GM21526 (cell line): ENCODE measurements around the gene VWCE.
"Not testable (repeated sequence)": the region's sequence is repeated elsewhere in the genome, so short reads cannot be mapped to it uniquely, and the experiment has no call there.

ENCODE experiments used
- ATAC-seq: cut with Tn5 transposase; IDR thresholded peaks from one replicate; pipeline ENCODE4 v1.9.1; 2021; ENCODE audit warnings: moderate library complexity; ENCODE audit not compliant: unreplicated experiment, low FRiP score

Gene VWCE

DNA sequence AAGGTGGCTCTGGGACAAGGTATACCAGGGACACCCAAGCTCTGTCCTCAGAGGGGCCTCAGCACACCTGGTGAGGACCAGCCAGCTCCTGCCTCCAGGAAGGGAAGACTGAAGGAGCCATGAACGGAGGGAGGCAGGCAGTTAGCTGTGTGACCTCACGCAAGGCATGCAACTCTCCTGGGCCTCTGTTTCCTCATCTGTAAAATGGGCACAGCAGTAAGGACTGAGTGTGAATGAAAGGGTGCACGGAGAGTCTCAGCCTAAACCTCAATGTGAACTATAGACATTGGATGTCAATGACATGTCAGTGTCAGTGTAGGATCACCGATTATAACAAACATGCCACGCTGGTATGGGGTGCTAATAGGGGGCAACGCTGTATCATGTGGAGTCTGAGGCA, 35.8 kb downstream of the VWCE start:
- no peak for ATAC-seq

DNA sequence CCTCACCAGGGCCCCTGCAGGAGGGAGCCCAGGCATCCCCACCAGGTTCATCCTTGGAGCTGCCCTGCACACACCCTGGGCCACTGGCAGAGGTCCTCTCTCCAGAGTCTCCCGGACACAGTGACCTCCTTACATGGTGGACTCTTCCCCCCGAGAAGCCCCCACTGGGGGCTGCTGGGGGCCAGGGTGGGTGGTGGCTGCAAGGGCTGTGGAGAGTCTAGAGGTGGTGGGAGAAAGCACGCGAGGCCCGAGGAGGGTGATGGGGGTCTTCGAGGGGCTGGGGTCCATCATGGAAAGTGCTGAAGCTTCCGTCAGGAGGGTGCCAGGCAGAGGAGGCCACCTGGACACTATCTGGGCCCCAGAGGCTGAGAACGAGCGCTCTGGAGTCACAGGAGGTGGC, 36.6 kb downstream of the VWCE start:
- no peak for ATAC-seq

DNA sequence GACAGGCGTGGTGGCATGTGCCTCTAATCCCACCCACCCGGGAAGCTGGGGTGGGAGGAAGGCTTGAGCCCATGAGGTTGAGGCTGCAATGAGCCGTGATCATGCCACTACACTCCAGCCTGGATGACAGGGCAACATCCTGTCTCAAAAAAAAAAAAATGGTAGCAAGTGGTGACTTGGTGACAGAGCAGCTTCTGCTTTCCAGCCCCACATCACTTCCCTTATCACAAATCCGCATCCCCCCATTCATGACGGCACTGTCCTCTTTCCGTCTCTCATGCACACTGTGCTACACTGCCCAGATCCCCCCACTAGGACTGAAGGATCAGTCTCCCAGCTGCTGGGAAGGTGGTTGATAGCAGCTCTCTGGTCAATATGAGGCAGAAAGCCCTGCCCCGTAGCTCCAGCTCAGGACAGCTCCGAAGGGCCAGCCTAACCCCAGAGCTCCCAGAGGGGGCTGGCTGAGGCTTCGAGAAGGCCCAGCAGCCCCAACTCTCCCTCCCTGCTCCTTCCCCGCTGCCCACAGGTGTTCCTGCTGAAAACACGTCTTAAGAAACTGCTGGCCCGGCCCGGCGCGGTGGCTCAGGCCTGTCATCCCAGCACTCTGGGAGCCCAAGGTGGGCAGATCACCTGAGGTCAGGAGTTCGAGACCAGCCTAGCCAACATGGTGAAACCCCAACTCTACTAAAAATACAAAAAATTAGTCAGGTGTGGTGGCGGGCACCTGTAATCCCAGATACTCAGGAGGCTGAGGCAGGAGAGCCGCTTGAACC, 38.2 kb downstream of the VWCE start:
- ATAC-seq, result no peak

DNA sequence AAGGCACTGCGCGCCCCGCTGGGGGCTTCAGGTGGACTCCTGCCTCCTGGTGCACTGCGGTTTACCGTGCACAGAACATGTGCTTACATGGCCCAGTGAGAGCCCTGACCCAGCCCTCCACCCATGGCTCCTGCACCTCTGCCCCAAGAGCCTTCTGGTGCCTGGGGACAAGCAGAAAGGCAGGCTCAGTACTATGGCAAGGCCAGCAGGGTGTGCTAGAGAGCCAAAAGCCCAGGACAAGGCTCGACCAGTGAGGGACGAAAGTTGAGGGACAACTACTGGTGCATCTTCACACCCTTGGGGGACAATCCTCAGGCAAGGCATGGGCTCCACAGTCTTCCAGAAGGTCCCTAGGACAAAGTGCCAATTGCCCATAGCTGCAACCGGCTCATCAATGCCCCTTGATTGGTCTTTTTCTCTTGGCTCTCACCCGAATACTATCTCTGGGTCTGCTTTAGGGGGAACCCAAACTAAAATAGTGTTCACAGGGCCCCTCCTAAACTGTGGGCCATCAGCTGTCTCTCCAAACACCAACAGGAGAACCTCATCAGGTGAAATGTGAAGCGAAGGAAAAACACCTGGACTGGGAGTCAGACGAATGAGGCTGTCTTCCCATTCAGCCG, 40.6 kb downstream of the VWCE start:
- ATAC-seq, result peak; percentile 59

DNA sequence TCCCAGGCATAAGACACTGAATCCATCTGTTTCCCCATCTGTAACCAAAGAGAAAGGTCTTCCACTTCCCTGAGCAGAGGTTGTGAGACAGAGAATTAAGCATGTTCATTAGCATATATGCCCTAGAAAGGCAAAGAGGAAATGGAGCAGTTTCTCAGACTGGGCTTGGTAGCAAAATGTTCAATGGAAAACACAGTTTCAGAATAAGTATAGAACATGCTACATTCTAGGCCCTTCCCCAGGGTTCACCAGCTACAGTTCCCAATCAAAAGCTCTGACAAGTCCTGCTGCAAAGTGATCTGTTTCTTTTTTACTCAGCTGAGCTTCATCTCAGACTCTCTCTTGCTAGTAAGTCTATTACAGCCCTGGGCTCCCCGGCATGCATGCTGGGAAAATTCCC, 42.8 kb downstream of the VWCE start:
- not testable (repeated sequence) for ATAC-seq

DNA sequence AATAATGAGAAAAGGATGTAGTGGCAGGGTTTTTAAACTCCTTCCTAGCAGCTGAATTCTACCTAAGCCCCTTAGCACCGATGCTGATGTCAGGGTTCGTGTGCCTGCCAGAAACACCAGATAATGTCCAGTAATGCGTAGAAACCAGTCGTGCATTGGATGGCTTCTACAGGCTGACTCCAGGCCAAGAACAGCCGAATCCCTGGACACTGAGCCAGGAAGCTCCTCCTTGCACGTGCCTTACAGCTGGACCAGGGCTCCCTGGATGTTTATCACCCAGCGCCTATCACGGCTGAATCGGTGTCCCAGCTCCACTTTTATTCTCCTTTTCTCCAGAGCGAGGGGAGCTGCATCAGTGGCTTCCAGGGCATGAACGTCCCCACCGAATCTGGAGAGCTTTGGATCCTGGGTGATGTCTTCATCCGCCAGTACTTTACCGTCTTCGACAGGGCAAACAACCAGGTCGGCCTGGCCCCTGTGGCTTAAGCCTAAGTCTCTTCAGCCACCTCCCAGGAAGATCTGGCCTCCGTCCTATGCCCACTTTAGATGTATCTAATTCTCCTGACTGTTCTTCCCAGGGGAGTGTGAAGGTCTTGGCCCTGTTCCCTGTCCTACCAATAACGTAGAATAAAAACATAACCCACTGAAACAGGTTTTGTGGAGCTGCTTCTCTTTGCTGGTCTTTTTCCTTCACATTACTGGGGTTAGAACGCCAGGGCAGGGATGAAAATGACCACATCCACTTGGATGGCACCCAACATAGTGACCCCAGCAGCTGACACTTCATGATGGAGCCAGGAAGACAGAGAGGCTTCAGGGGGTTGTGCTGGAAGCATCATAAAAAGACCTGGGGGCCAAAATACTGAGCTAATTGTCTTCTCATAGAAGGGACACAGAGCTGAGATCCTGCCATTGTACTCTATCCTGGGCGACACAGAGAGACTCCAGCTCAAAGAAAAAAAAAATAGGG, 44.0 kb downstream of the VWCE start:
- not testable (repeated sequence) for ATAC-seq

DNA sequence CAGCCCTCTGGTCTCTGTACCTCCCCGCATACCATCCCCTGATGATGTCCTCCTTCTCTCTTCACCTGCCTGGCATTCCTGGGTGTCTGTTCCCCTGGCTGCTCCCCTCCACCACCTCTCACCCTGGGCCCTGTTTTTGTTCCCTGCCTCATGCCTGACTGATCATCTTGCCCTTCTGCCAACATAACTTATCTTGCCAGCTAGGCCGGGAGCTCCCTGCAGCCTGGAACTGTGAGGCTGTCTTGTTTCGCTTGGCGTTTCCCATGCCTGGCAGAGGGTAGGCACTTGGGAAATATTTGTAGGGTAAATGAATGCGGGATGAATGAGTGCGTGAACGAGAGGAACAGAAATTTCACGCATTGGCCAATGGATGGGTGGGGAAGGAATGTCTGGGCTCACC, 45.9 kb downstream of the VWCE start:
- not testable (repeated sequence) for ATAC-seq

DNA sequence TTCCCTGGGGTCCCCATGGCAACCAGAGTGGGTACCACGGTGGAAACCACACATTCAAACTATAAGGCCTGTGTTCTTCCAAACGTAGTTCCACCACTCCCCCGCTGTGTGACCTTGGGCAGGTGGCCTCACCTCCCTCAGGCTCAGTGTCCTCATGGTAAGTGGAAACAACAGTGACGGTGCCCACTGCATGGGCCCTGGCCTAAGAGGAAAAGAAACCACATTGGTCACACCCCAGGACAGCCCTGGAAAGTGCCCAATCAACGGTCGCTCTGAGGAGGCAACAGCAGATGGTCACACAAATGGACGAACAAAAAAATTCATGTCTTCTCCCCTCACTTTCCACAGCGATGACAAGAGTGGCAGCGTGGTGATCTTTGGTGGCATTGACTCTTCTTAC, 47.0 kb downstream of the VWCE start:
- not testable (repeated sequence) for ATAC-seq

DNA sequence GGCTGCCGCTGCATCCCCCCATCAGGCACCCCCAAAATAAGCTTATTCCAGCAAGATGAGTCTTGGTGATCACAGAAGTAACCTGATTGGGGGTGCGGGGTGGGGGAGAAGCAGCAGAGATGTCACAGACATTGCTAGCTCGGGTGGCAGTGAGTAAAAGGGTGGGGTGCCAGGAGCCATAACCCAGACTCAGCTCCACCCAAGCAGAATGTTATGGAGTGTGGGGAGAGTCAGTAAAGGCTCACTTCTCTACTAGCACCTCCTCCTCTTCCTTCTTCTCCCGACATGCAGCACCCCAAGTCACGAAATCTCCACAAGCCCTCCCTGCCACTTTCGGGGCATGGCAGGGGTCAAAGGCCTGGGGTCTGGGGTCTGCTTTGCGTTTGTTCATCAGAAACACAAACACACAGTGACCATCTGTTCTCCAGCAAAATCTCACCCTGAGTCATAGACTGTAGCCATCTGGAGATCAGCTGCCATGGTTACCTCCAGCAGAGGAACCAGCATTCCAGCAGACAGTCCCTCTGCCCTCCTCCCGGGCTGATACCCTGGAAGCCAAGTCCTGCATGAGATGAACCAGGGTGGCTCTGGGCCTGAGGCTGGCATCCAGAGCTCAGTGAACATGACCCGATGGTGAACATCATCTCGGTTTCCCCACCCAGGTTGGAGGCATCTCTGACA, 49.7 kb downstream of the VWCE start:
- not testable (repeated sequence) for ATAC-seq

DNA sequence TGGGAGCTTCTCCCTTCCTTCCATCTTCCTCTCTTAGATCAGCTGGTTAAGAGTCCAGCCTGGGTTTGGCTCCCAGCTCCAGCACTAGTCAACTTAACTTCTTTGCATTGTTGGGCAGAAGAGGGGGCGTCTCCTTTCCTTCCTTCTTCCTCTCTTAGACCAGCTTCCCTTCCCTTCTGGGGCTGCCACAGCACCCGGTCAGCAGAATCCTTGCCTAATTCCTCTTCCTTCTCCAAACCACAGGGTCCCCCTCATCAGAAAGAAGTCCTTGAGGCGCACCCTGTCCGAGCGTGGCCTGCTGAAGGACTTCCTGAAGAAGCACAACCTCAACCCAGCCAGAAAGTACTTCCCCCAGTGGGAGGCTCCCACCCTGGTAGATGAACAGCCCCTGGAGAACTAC, 53.6 kb downstream of the VWCE start:
- not testable (repeated sequence) for ATAC-seq

DNA sequence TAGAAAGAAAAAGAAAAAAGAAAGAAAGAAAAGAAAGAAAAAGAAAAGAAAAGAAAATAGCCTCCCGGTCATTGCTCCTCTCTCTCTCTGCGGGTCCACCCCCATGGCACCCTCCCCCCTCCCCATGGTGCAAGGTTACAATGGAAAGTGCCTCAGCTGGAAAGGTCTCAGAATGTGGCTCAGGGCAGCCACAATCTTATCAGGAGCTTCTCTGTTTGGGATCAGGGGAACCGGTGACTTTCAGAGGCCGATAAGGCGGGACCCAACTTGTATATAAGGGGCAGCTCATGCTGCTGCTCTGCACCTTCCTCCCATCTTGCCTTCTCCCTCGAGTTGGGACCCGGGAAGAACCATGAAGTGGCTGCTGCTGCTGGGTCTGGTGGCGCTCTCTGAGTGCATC, 54.2 kb downstream of the VWCE start, which contains the start of gene PGA5:
TSS of gene PGA5 (plus strand) at position 301 of the 400 bp plus-strand sequence. CDS start at position 353, 52 bp downstream.
- not testable (repeated sequence) for ATAC-seq

DNA sequence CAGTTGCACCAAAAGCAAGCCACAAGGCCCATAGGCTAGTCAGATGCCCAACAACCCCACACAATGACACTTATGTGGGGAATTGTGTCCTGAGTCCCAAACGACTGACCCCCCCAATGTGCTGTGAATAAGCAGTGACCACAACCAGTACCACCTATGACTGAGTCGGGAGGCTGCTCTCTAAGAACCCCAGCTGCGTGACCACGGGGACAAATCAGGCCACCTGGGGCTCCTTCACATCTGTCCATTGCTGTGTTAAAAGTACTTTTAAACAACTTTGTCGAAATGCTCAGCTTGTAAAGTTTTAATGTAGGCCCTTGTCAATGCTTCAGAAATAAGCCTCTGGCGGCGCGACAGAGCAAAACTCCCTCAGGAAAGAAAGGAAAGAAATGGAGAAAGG, 54.8 kb downstream of the VWCE start:
- ATAC-seq, result not testable (repeated sequence)

DNA sequence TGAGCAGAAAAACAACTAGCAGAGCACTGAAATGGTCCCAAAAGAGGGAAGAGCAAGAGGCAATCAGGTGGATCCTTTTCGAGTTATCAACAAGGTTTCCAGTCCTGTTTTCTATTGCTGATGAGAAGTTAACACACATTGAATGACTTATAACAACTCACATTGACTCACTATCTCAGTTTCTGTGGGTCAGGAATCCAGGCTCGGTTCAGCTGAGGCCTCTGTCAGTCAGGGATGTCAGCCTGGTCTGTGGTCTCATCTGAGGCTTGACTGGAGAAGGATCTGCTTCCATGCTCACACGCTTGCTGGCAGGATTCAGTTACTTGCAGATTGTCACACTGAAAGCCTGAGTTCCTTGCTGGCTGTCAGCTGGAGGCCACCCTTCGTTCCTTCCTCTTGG, 58.0 kb downstream of the VWCE start:
- ATAC-seq, result not testable (repeated sequence)

DNA sequence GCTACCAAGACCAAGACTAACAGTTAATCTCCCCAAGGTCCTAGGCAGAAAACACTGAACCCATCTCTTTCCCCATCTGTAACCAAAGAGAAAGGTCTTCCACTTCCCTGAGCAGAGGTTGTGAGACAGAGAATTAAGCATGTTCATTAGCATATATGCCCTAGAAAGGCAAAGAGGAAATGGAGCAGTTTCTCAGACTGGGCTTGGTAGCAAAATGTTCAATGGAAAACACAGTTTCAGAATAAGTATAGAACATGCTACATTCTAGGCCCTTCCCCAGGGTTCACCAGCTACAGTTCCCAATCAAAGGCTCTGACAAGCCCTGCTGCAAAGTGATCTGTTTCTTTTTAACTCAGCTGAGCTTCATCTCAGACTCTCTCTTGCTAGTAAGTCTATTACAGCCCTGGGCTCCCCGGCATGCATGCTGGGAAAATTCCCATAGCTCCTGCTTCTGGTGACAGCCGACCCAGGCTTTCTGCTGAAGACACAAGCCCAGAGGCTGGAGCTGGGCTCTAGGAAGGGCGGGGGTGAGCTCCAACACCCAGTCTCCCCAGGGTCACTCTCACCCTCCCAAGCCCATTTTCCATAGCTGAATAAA, 62.5 kb downstream of the VWCE start:
- not testable (repeated sequence) for ATAC-seq

DNA sequence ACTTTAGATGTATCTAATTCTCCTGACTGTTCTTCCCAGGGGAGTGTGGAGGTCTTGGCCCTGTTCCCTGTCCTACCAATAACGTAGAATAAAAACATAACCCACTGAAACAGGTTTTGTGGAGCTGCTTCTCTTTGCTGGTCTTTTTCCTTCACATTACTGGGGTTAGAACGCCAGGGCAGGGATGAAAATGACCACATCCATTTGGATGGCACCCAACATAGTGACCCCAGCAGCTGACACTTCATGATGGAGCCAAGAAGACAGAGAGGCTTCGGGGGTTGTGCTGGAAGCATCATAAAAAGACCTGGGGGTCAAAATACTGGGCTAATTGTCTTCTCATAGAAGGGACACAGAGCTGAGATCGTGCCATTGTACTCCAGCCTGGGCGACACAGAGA, 63.5 kb downstream of the VWCE start:
- not testable (repeated sequence) for ATAC-seq

DNA sequence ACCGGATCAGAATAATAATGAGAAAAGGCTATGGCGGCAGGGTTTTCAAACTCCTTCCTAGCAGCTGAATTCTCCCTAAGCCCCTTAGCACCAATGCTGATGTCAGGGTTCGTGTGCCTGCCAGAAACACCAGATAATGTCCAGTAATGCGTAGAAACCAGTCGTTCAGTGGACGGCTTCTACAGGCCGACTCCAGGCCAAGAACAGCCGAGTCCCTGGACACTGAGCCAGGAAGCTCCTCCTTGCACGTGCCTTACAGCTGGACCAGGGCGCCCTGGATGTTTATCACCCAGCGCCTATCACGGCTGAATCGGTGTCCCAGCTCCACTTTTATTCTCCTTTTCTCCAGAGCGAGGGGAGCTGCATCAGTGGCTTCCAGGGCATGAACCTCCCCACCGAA, 64.1 kb downstream of the VWCE start:
- ATAC-seq, result not testable (repeated sequence)

DNA sequence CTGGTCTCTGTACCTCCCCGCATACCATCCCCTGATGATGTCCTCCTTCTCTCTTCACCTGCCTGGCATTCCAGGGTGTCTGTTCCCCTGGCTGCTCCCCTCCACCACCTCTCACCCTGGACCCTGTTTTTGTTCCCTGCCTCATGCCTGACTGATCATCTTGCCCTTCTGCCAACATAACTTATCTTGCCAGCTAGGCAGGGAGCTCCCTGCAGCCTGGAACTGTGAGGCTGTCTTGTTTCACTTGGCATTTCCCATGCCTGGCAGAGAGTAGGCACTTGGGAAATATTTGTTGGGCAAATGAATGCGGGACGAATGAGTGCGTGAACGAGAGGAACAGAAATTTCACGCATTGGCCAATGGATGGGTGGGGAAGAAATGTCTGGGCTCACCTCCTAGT, 65.7 kb downstream of the VWCE start:
- not testable (repeated sequence) for ATAC-seq

DNA sequence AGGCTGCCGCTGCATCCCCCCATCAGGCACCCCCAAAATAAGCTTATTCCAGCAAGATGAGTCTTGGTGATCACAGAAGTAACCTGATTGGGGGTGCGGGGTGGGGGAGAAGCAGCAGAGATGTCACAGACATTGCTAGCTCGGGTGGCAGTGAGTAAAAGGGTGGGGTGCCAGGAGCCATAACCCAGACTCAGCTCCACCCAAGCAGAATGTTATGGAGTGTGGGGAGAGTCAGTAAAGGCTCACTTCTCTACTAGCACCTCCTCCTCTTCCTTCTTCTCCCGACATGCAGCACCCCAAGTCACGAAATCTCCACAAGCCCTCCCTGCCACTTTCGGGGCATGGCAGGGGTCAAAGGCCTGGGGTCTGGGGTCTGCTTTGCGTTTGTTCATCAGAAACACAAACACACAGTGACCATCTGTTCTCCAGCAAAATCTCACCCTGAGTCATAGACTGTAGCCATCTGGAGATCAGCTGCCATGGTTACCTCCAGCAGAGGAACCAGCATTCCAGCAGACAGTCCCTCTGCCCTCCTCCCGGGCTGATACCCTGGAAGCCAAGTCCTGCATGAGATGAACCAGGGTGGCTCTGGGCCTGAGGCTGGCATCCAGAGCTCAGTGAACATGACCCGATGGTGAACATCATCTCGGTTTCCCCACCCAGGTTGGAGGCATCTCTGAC, 68.5 kb downstream of the VWCE start:
- not testable (repeated sequence) for ATAC-seq

DNA sequence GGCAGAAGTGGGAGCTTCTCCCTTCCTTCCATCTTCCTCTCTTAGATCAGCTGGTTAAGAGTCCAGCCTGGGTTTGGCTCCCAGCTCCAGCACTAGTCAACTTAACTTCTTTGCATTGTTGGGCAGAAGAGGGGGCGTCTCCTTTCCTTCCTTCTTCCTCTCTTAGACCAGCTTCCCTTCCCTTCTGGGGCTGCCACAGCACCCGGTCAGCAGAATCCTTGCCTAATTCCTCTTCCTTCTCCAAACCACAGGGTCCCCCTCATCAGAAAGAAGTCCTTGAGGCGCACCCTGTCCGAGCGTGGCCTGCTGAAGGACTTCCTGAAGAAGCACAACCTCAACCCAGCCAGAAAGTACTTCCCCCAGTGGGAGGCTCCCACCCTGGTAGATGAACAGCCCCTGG, 72.4 kb downstream of the VWCE start:
- ATAC-seq, result not testable (repeated sequence)
